ENCODE measurements around the gene MPG. TPM values are rescaled to one million over a fixed set of nuclear protein-coding genes. Genes with fewer than 3 reads are reported as not detected.
"Not testable (repeated sequence)": the region's sequence is repeated elsewhere in the genome, so short reads cannot be mapped to it uniquely, and the experiment has no call there.

Gene MPG
- total and polyA plus RNA-seq, 2 experiments from 2014 or later = 38.0 to 91.1 TPM

- not testable (repeated sequence) for H4K20me1 ChIP-seq (replicated peaks; ENCODE audit: insufficient read depth); H3K27me3 ChIP-seq (ENCODE audit: insufficient read depth); H3K4me1 ChIP-seq (ENCODE audit: insufficient read depth); H3K27me3 Mint-ChIP-seq (ENCODE audit: insufficient read depth, low read depth, poor library complexity); H3K36me3 ChIP-seq (ENCODE audit: insufficient read depth); H3F3A ChIP-seq (replicated peaks; ENCODE audit: low read depth); H2AFZ ChIP-seq; H3K4me3 Mint-ChIP-seq; H3K4me2 ChIP-seq; ATAC-seq; H3K27ac Mint-ChIP-seq; H3K4me1 Mint-ChIP-seq; H3K4me3 ChIP-seq; H3K27ac ChIP-seq (ENCODE audit: low read depth); DNase-seq (ENCODE audit: low spot score); H3K9me2 ChIP-seq (ENCODE audit: insufficient read depth); H3K79me2 ChIP-seq (replicated peaks; ENCODE audit: insufficient read depth); H3K9me3 Mint-ChIP-seq
- peaks cover 33% of the 10 kb centered on the region for H3K36me3 Mint-ChIP-seq (ENCODE audit: low read depth)
Observed at GRCh38 chr16:38206-38605, 39.8 kb upstream of the MPG start.

GRCh38 chr16:38941-39892 lies 38.8 kb upstream of the MPG start:
- Histone ChIP-seq H2AFZ (no peak overlapping the region), H4K20me1 (replicated peaks; ENCODE audit: insufficient read depth) (peaks cover 5% of the 10 kb centered on the region; the same call in 1 of the 2 replicates), H3K79me2 (replicated peaks; ENCODE audit: insufficient read depth) (no peaks in the 10 kb centered on the region), H3K4me2 (no peak overlapping the region), H3K4me3 (no peak overlapping the region), H3K27me3 (ENCODE audit: insufficient read depth) (no peaks in the 10 kb centered on the region), H3K27ac (ENCODE audit: low read depth) (no peak overlapping the region), H3F3A (replicated peaks; ENCODE audit: low read depth) (no peaks in the 10 kb centered on the region), H3K4me1 (ENCODE audit: insufficient read depth) (no peaks in the 10 kb centered on the region), H3K9me2 (ENCODE audit: insufficient read depth) (no peaks in the 10 kb centered on the region), H3K36me3 (ENCODE audit: insufficient read depth) (peaks cover 10% of the 10 kb centered on the region; the same call in 1 of the 2 replicates)
- ATAC-seq (peak; percentile 53), DNase-seq (ENCODE audit: low spot score) (no peak)
- H3K4me1 Mint-ChIP-seq = 0 out of 3 replicates have a peak, but pooled peaks cover 2% of the 10 kb centered on the region
- H3K36me3 Mint-ChIP-seq (ENCODE audit: low read depth) = peaks cover 44% of the 10 kb centered on the region
- no peak overlapping the region for H3K27ac Mint-ChIP-seq
- no peaks in the 10 kb centered on the region for H3K9me3 Mint-ChIP-seq
- no peak for TF ChIP-seq ZNF462 (CRISPR knock-in tag; IDR thresholded peaks at IDR 0.05)
- TF ChIP-seq EZH2 (IDR thresholded peaks at IDR 0.05; ENCODE audit: low read depth, unreplicated experiment) = no peak
- TF ChIP-seq ZNF114 (CRISPR knock-in tag; IDR thresholded peaks at IDR 0.05) = no peak
- no peak for TF ChIP-seq NANOG (IDR thresholded peaks at IDR 0.05; ENCODE audit: borderline replicate concordance)
- TF ChIP-seq REST (IDR thresholded peaks at IDR 0.05; ENCODE audit: unreplicated experiment) = no peak
- no peak for TF ChIP-seq JUNB (IDR thresholded peaks at IDR 0.05; ENCODE audit: unreplicated experiment)
- no peak for TF ChIP-seq CREB1 (CRISPR knock-in tag; IDR thresholded peaks at IDR 0.05; ENCODE audit: low read depth)
- no peak for TF ChIP-seq POLR2AphosphoS5 (IDR thresholded peaks at IDR 0.05; ENCODE audit: low read depth)
- TF ChIP-seq EZH2phosphoT487 (IDR thresholded peaks at IDR 0.05; ENCODE audit: unreplicated experiment) = no peak
- no peak overlapping the region for H3K4me3 Mint-ChIP-seq
- peaks cover 3% of the 10 kb centered on the region for H3K27me3 Mint-ChIP-seq (ENCODE audit: insufficient read depth, low read depth, poor library complexity)

Measured in GM23338 (cell line).